Psoas muscle (tissue), 8 donors: Measurements from ENCODE around the gene DDR2. TPM values are rescaled to one million over a fixed set of nuclear protein-coding genes. Genes with fewer than 3 reads are reported as not detected.

Experiments
- ATAC-seq, 4 donors: fragments of 200-7000 bp; cut with Tn5 transposase; one replicate each; pipeline ENCODE4 v1.9.1; 2020; ENCODE audit warnings: moderate library complexity in 3 of 4, mild to moderate bottlenecking in 2 of 4
- DNase-seq, 2 donors: peaks; one replicate each; pipeline ENCODE4 v3.0.0-alpha.2; 2020
- H3K27ac ChIP-seq: fragments of 200-600 bp; one replicate; pipeline ENCODE4 v1.8.0; 2022
- H3K27me3 ChIP-seq, 3 donors: fragments of 200-600 bp in 1 of 3; one replicate each; pipeline versions ENCODE4 v1.6.1 to v1.8.0; 2013 to 2022; ENCODE audit warnings: low read length in 2 of 3, mild to moderate bottlenecking in 2 of 3, moderate library complexity in 1 of 3; ENCODE audit not compliant: insufficient read depth in 3 of 3
- H3K36me3 ChIP-seq, 2 donors: fragments of 200-600 bp in 1 of 2; one replicate each; pipeline versions ENCODE4 v1.6.1 to v1.8.0; 2013 to 2022; ENCODE audit warnings: low read depth in 1 of 2, mild to moderate bottlenecking in 1 of 2, moderate library complexity in 1 of 2; ENCODE audit not compliant: insufficient read depth in 1 of 2
- H3K4me1 ChIP-seq: fragments of 200-600 bp; one replicate; pipeline ENCODE4 v1.8.0; 2022
- H3K4me3 ChIP-seq: fragments of 200-600 bp; one replicate; pipeline ENCODE4 v1.8.0; 2022; ENCODE audit warnings: mild to moderate bottlenecking
- H3K9me3 ChIP-seq: fragments of 200-600 bp; one replicate; pipeline ENCODE4 v1.8.0; 2022
- WGBS, 3 donors: extraction: QIAGEN DNeasy Blood & Tissue Kit; methylation state at CpG; one replicate each; pipeline versions ENCODE4 v1.1.6 to v1.1.7; 2013; 5-methylcytosine and 5-hydroxymethylcytosine counted together
- intact Hi-C, 2 donors: fragments of 100-400 bp; cut with DNase I; formaldehyde crosslinking; loops; one replicate each; pipeline versions ENCODE4 v1.11.0 to v1.14.2; 2022
- polyA plus RNA-seq, 3 donors: library from polyadenylated mRNA; stranded (reverse); fragments of 200-250 nt; gene quantifications; one replicate each; pipeline ENCODE4 v1.2.3, GENCODE V29; 2013
- total RNA-seq, 4 donors: library from RNA; stranded (reverse); fragmentation: NEBNext Ultra II Directional in 2 of 4; extraction: Animal tissue kit (Norgen Biotek cat#: 25700) in 2 of 4; gene quantifications; one replicate each; pipeline versions ENCODE4 v1.2.1 to v1.2.4, GENCODE V29; 2021 to 2023
- TF ChIP-seq, protein P1 (sequence below): fragments of 200-600 bp; IDR thresholded peaks from one replicate; pipeline ENCODE4 v1.8.0; 2022; ENCODE audit warnings: antibody characterized with exemption
- donor health status: healthy with polysubstance abuse.
- donor health status: DM: no; HTN: no; CAD: no; lungs with moderate emphysema.
- donor health status: Bipolar disorder and iron deficiency.
- donor health status: healthy.
- donor health status: DM: yes; HTN: yes; CAD: no.
- donor health status: DM: no; HTN: no; CAD: no.
- donor health status: DM: no; HTN: no; CAD: no.
- donor health status: DM: yes; HTN: yes; CAD: no.

The DDR2 gene
- total and polyA plus RNA-seq, 7 donors, result 1.3 to 21.2 (median 6.0) TPM

DNA sequence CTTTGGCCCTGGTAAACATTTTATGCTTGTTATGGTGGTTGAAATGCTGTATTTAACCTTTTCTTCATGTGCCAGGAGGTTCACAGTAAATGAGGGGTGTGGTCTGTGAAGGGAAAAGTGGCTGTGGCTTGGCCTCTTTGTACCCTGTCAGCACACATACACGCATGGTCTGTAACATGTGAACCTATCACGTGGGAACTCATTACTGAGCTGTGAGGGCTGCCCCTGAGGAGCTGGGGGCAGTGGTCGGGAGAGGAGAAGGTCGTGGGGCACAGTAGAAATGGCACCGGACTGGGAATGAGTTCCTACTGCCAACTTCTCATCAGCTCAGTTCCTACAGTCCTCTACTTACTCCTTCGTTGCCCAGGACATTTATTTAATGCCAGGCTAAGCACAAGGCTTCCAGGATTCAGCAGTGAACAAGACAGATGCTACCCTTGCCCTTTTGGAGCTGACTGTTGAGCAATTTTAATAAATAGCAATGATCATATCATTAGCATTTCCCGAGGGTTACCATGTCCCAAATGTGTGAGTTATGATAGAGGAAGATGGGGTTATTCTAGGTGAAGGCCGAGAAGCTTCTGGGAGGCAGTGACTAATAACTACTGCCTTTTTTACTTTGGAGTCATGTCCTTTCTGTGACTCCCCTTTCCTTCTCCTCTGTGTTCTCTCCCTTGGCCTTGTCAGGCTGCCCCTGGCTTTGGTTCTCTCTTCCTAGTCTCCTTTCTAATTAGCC is 38.8 kb downstream of the DDR2 start:
- Histone ChIP-seq H3K9me3 (no peaks in the 10 kb centered on the region), H3K27me3 (no peaks in the 10 kb centered on the region), H3K4me3 (no peak overlapping the region), H3K4me1 (no peaks in the 10 kb centered on the region), H3K27ac (peak overlapping the region; percentile 16), H3K36me3 (no peaks in the 10 kb centered on the region)
- peak in 3 of 4 donors; percentile 77 to 82 (median 79) for ATAC-seq
- DNase-seq, result no peak
- WGBS, 3 donors, result 42 to 67% (median 52%) methylated on average over 8 of the region's 8 CpGs
- intact Hi-C loops, result no loop called here
- TF ChIP-seq, protein P1, sequence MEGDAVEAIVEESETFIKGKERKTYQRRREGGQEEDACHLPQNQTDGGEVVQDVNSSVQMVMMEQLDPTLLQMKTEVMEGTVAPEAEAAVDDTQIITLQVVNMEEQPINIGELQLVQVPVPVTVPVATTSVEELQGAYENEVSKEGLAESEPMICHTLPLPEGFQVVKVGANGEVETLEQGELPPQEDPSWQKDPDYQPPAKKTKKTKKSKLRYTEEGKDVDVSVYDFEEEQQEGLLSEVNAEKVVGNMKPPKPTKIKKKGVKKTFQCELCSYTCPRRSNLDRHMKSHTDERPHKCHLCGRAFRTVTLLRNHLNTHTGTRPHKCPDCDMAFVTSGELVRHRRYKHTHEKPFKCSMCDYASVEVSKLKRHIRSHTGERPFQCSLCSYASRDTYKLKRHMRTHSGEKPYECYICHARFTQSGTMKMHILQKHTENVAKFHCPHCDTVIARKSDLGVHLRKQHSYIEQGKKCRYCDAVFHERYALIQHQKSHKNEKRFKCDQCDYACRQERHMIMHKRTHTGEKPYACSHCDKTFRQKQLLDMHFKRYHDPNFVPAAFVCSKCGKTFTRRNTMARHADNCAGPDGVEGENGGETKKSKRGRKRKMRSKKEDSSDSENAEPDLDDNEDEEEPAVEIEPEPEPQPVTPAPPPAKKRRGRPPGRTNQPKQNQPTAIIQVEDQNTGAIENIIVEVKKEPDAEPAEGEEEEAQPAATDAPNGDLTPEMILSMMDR, result no peak

DNA sequence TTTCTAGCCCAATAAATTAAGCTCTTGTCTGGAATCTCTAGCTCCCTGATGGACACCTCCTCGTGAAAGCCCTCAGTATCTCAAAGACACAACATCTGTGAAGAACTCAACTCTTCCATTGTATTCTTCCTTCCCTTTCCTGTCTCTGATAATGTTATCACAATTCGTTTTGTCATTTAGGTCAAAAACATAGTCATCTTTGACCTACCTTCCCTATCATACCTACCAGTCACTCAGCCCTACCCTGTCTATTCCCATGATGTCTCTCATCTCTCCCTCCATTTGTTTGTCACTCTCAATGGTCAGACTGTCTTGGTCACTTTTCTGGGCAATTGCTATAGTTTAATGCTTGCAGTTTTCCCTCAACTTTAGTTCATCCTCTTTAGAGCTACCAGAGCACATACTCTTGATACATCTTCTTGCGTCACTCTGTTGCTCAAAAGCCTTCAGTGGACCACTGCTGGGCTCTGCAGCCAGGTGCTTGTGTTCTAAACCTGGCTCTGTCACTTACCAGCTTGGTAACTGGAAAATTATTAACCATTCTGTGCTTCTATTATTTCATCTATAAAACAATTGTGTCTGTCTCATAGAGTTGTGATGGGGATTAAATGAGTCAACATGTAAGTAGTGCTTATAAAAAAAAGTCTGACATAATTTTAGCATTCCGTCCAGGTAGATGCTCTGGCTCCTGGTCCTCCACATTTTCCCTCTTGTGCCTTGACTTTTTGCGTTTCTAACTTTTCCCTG is 39.6 kb downstream of the DDR2 start:
- TF ChIP-seq, protein P1, result no peak
- intact Hi-C loops, result no loop called here
- H3K27me3 ChIP-seq, result no peaks in the 10 kb centered on the region
- peak overlapping the region; percentile 16 for H3K27ac ChIP-seq
- no peak overlapping the region for H3K4me3 ChIP-seq
- no peaks in the 10 kb centered on the region for H3K36me3 ChIP-seq
- H3K9me3 ChIP-seq, result no peaks in the 10 kb centered on the region
- H3K4me1 ChIP-seq, result no peaks in the 10 kb centered on the region
- DNase-seq, result no peak
- ATAC-seq, result no peak
- whole genome bisulfite sequencing, 3 donors, result 62 to 75% (median 64%) methylated on average over 5 of the region's 5 CpGs

DNA sequence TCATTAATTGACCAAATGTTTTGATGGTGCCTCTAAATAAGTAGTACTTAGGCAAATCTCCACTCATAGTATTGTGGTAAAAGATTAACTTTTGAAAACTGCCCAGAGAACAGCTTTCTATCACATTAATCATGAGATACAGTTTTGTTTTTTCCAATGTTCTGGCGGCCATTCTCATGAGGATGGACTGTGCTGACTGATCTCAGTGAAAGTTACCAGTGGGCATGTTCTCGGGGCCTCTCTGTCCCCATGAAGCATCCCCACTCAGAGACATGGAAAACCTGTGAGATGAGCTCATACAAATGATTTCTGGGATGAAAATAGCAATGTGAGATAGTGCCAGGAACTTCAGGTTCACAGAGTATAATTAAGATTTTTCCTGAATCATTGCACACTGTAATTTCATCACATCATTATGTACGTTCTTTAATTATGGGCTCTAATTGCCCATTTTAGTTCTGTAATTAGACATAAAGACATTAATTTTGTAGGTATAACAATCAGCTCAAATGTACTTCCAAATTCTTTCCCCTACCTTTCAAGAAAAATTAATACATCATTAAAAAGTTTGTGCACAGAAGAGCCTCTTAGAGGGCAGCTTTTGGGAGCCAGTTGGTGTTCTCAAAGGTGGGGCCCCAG is 40.5 kb downstream of the DDR2 start:
- H3K27ac ChIP-seq, result no peak overlapping the region
- H3K4me1 ChIP-seq, result no peaks in the 10 kb centered on the region

DNA sequence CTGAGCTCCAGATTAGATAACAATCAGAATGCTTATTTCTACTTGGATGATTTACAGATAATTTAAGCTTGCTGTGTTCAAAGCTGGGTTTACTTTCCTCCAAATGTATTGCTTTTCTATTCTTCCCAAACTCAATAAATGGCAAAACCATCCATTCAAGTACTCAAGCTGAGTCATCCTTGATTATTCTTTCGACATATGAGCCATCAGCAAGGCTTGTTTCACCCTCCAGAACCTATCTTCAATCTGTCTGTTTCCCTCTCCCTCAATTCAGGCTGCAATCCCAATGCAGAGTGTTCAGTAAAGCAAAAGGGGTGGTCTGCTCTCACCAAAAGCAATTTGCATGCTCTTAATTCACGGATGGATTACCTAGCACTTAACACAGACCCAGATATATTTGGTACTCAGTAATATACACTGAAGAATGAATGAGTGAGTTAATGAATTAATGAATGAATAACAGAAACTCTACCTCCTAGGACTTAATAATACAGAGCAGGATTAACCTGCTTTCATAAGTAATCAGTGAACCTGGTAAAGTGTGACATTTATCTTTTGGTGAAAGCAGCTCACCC is 41.9 kb downstream of the DDR2 start:
- Histone ChIP-seq H3K27ac (no peak overlapping the region), H3K27me3 (no peaks in the 10 kb centered on the region), H3K4me3 (no peak overlapping the region), H3K4me1 (no peaks in the 10 kb centered on the region), H3K36me3 (no peaks in the 10 kb centered on the region), H3K9me3 (no peaks in the 10 kb centered on the region)
- no peak for DNase-seq
- 86 to 88% (median 88%) methylated on average over 2 of the region's 2 CpGs for WGBS, 3 donors
- intact Hi-C loops, result no loop called here
- ATAC-seq, result no peak
- TF ChIP-seq, protein P1, result no peak

More for the DNA sequence above, 40.5 kb downstream of the DDR2 start:
- no peak for ATAC-seq
- TF ChIP-seq, protein P1, result no peak
- Histone ChIP-seq H3K36me3 (no peaks in the 10 kb centered on the region), H3K9me3 (no peaks in the 10 kb centered on the region), H3K4me3 (no peak overlapping the region), H3K27me3 (no peaks in the 10 kb centered on the region)
- WGBS, 3 donors, result 54 to 82% (median 70%) methylated on average over 3 of the region's 3 CpGs
- intact Hi-C loops, result no loop called here
- no peak for DNase-seq
